Esophagus (tissue), 2 donors: Measurements from ENCODE around the gene METRN. TPM values are rescaled to one million over a fixed set of nuclear protein-coding genes. Genes with fewer than 3 reads are reported as not detected.

Experiments
- H3K27ac ChIP-seq, 2 donors: one replicate each; pipeline ENCODE4 v1.5.1; 2013; ENCODE audit warnings: low read depth in 2 of 2, mild to moderate bottlenecking in 2 of 2, inconsistent platforms in 1 of 2, low read length in 1 of 2, moderate library complexity in 1 of 2
- H3K27me3 ChIP-seq, 2 donors: one replicate each; pipeline ENCODE4 v1.6.1; 2013; ENCODE audit warnings: low read length in 2 of 2, control low read depth in 1 of 2, mild to moderate bottlenecking in 1 of 2; ENCODE audit not compliant: insufficient read depth in 2 of 2, control insufficient read depth in 1 of 2
- H3K36me3 ChIP-seq, 2 donors: one replicate each; pipeline ENCODE4 v1.6.1; 2013; ENCODE audit warnings: low read length in 1 of 2; ENCODE audit not compliant: control insufficient read depth in 2 of 2, insufficient read depth in 2 of 2
- H3K4me1 ChIP-seq, 2 donors: one replicate each; pipeline ENCODE4 v1.6.1; 2013; ENCODE audit warnings: low read length in 1 of 2; ENCODE audit not compliant: control insufficient read depth in 2 of 2, insufficient read depth in 2 of 2
- H3K4me3 ChIP-seq, 2 donors: one replicate each; pipeline ENCODE4 v1.5.1; 2013; ENCODE audit warnings: low read length in 2 of 2, mild to moderate bottlenecking in 2 of 2, low read depth in 1 of 2, moderate library complexity in 1 of 2
- H3K9me3 ChIP-seq, 2 donors: one replicate each; pipeline ENCODE4 v1.6.1; 2013; ENCODE audit warnings: mild to moderate bottlenecking in 2 of 2, low read depth in 1 of 2, low read length in 1 of 2, moderate library complexity in 1 of 2; ENCODE audit not compliant: control insufficient read depth in 2 of 2, insufficient read depth in 1 of 2
- WGBS, 2 donors: extraction: QIAGEN DNeasy Blood & Tissue Kit; methylation state at CpG; one replicate each; pipeline ENCODE4 v1.1.7; 2013; 5-methylcytosine and 5-hydroxymethylcytosine counted together
- polyA plus RNA-seq, 2 donors: library from polyadenylated mRNA; stranded (reverse); fragments of 200-250 nt; gene quantifications; one replicate each; pipeline ENCODE4 v1.2.3, GENCODE V29; 2013
- donor health status: healthy with polysubstance abuse.
- donor health status: Bipolar disorder and iron deficiency.

Gene METRN
- polyA plus RNA-seq, 2 donors = 6.5 to 11.5 TPM

- Histone ChIP-seq H3K27ac (no peak overlapping the region), H3K9me3 (no peaks in the 10 kb centered on the region), H3K27me3 (peaks cover 6 to 30% of the 10 kb centered on the region in 2 donors), H3K36me3 (no peaks in the 10 kb centered on the region), H3K4me1 (peaks cover 2 to 9% of the 10 kb centered on the region in 2 donors), H3K4me3 (no peak overlapping the region)
- WGBS, 2 donors = 5 to 6% methylated on average over 61 to 76 of the region's 76 CpGs
Observed at GRCh38 chr16:700684-701584, 14.0 kb upstream of the METRN start.

- H3K27ac ChIP-seq = no peak overlapping the region
- peaks cover 8 to 15% of the 10 kb centered on the region in 2 donors for H3K4me1 ChIP-seq
- H3K36me3 ChIP-seq = no peaks in the 10 kb centered on the region
- peaks cover 6 to 36% of the 10 kb centered on the region in 2 donors for H3K27me3 ChIP-seq
- WGBS, 2 donors = 82 to 83% methylated on average over 19 of the region's 19 CpGs
- no peak overlapping the region for H3K4me3 ChIP-seq
- H3K9me3 ChIP-seq = no peaks in the 10 kb centered on the region
Observed at GRCh38 chr16:702341-702740, 12.6 kb upstream of the METRN start.

DNA sequence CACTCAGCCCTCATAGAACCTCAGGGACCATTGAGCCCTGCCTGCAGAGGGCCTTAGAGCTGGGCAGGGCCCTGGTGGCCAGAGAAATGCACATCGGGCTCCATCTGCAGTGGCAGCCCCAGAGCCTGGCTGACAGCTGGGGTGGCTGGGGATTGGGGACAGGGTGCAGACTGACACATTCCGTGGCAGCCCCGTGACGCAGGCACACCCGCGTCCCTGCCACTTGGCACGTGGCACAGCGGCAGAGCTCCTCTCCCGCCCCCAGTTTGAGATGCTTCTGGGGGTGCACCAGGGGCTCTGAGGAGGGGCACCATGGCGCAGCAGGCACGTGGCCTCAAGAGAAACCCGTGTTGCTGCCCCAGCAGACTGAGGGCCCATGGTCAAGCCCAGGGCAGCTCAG, 11.5 kb upstream of the METRN start:
- WGBS, 2 donors = 70 to 80% methylated on average over 12 of the region's 12 CpGs
- no peaks in the 10 kb centered on the region for H3K36me3 ChIP-seq
- peaks cover 6 to 36% of the 10 kb centered on the region in 2 donors for H3K27me3 ChIP-seq
- H3K9me3 ChIP-seq = no peaks in the 10 kb centered on the region
- H3K4me1 ChIP-seq = peaks cover 10 to 20% of the 10 kb centered on the region in 2 donors
- H3K27ac ChIP-seq = no peak overlapping the region
- no peak overlapping the region for H3K4me3 ChIP-seq

GRCh38 chr16:704047-704446, 10.9 kb upstream of the METRN start:
- H3K27ac ChIP-seq = no peak overlapping the region
- H3K4me1 ChIP-seq = peaks cover 10 to 20% of the 10 kb centered on the region in 2 donors
- H3K36me3 ChIP-seq = no peaks in the 10 kb centered on the region
- no peaks in the 10 kb centered on the region for H3K9me3 ChIP-seq
- peaks cover 6 to 37% of the 10 kb centered on the region in 2 donors for H3K27me3 ChIP-seq
- no peak overlapping the region for H3K4me3 ChIP-seq
- 69 to 72% methylated on average over 6 to 7 of the region's 7 CpGs for WGBS, 2 donors

DNA sequence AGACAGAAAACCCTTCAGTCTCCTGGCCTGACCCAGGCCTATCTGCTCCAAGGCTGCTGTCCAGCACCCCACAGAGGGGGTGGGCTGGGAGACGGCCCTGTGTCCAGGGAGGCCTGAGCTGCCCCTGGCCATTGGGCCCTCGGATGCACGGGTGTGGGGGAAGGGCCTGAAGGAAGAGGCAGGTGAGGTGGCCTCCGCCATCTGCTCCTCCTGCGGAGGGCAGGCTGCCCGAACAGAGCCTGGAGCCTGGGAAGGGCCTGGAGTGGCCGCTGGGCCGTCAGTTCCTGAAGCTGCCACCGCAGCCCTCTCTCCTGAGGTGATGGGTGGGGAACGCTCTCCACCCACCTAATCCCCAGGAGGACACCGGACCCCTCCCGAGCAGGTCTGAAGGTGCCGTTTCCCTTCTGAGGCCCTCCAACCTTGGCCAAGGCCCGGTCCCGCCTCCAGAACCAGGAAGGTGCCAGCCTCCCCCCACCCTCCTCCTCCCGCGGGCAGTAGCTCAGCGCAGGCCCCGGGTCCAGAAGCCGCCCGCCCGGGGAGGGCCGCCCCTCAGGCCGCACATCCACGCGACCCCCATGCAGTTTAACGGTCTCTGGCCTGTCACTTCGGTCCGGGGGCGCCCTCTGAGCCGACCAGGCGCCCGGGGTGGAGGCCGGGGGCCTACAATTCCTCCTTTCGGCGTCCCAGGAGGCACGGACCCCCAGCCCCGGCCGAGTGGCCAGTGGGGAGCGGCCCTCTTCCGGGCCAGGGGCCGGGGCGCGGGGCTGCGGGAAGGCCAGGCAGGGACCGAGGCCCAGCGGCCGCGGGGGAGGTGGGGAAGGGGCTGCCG, 10.2 kb upstream of the METRN start:
- Histone ChIP-seq H3K4me3 (peak overlapping the region in 1 of 2 donors; percentile 36), H3K27me3 (peaks cover 6 to 41% of the 10 kb centered on the region in 2 donors), H3K36me3 (no peaks in the 10 kb centered on the region), H3K27ac (no peak overlapping the region), H3K9me3 (no peaks in the 10 kb centered on the region), H3K4me1 (peaks cover 10 to 20% of the 10 kb centered on the region in 2 donors)
- WGBS, 2 donors = 9 to 11% methylated on average over 31 to 50 of the region's 50 CpGs

- H3K4me1 ChIP-seq = peaks cover 10 to 20% of the 10 kb centered on the region in 2 donors
- no peak within 1 kb of the TSS for H3K27ac ChIP-seq
- H3K27me3 ChIP-seq = peaks cover 6 to 41% of the 10 kb centered on the region in 2 donors
- no peaks in the 10 kb centered on the region for H3K36me3 ChIP-seq
- H3K9me3 ChIP-seq = no peaks in the 10 kb centered on the region
- H3K4me3 ChIP-seq = peak within 1 kb of the TSS; percentile 23 to 36
- 0 to 1% methylated on average over 27 to 115 of the region's 115 CpGs for WGBS, 2 donors
Observed at GRCh38 chr16:705431-706188, 9.3 kb upstream of the METRN start, which contains the start of gene FBXL16. Gene FBXL16, minus strand, starts transcription at chr16:705801. Its CDS starts 8,396 bp downstream, at chr16:697405.

DNA sequence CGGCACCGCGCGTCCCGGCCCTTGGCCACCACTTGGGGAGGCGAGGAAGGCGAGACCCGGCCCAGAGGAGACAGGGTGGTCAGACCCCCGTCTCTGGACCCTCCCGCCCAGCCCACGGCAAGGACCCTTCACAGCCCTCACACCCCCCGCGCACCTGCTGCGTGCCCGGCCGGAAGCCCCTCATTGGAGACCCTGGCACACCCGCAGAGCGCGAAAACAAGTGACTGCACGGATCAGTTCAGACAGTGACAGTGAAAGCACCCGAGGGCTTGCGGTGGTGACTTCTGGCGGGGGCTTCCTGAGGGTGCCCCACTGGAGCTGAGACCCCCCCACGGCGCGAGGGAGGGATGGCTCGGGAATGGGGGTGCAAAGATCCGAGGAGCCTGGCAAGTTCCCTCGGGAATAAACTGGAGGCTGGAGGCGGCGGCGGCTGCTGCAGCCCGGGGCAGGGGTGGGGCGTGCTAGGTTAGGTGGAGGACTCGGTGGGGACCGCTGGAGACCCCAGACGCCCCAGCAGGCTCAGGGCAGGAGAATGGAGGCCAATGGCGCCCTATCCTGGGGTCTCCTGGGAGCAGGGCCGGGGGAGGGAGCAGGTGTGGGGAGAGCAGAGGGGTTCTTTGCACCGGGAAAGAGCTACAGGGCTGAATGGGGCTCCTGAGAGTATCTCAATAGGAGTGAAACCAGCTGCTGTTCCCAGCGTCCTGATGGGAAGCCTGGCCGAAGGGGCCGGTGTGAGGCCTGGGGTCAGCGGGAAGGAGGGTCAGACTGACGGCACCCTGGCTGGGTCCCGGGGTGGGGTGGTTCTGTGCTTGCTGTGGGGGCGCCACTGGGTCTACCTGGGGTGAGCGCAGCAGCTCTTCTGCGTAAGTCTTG, 8.5 kb upstream of the METRN start:
- Histone ChIP-seq H3K4me3 (peak overlapping the region in 1 of 2 donors; percentile 36), H3K9me3 (no peaks in the 10 kb centered on the region), H3K27me3 (peaks cover 6 to 36% of the 10 kb centered on the region in 2 donors), H3K27ac (no peak overlapping the region), H3K4me1 (peaks cover 10 to 18% of the 10 kb centered on the region in 2 donors), H3K36me3 (no peaks in the 10 kb centered on the region)
- WGBS, 2 donors = 2 to 4% methylated on average over 48 to 49 of the region's 49 CpGs

DNA sequence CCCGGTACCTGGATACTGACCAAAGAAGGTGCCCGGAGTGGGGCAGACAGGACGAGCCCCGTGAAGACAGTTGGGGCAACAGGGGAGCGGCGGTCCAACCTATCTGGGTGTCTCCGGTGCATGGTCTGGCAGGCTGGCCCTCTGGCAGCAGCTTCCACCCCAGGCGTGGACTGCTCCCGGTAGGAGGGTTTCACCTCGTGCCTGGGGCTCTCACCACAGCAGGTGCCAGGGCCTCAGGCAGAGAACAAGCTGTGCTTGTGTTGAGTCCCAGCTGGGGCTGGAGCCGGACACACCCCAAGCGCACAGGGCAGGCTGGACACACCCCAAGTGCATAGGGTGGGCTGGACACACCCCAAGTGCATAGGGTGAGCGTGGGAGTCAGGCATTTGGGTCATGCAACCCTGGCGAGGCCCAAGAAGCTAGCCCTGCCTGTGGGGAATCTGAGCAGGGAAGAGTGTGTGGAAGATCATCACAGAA, 7.8 kb upstream of the METRN start:
- WGBS, 2 donors = 25 to 29% methylated on average over 12 to 14 of the region's 14 CpGs
- H3K9me3 ChIP-seq = no peaks in the 10 kb centered on the region
- no peak overlapping the region for H3K4me3 ChIP-seq
- H3K36me3 ChIP-seq = no peaks in the 10 kb centered on the region
- H3K4me1 ChIP-seq = peaks cover 10 to 18% of the 10 kb centered on the region in 2 donors
- H3K27me3 ChIP-seq = peaks cover 0 to 31% of the 10 kb centered on the region in 2 donors
- H3K27ac ChIP-seq = no peak overlapping the region
